Esophagus squamous epithelium (tissue), 4 donors: ENCODE data around the gene CRP.

Experiments
- CTCF ChIP-seq, 6 experiments: fragments of 450-650 bp in 4 of 6; fragments of 200-600 bp in 2 of 6; sonication (generic) in 2 of 6; IDR thresholded peaks; one replicate each; pipeline ENCODE4 v1.5.1; 2016 to 2019; ENCODE audit warnings: antibody characterized with exemption in 6 of 6, mild to moderate bottlenecking in 4 of 6, moderate library complexity in 4 of 6
- POLR2A ChIP-seq, 4 donors: fragments of 450-650 bp; IDR thresholded peaks; one replicate each; pipeline ENCODE4 v1.6.1; 2017; ENCODE audit warnings: antibody characterized with exemption in 4 of 4, mild to moderate bottlenecking in 4 of 4, moderate library complexity in 3 of 4

- TF ChIP-seq CTCF (IDR thresholded peaks at IDR 0.05) (no peak), POLR2A (IDR thresholded peaks at IDR 0.05) (no peak)
Observed at GRCh38 chr1:159712080-159712479, 2.3 kb downstream of the CRP start.
